Glutamatergic neuron (in vitro differentiated cells): ENCODE results near the gene TSGA10IP. TPM values are rescaled to one million over a fixed set of nuclear protein-coding genes. Genes with fewer than 3 reads are reported as not detected.

Experiments used
- DNase-seq: peaks from one replicate; pipeline ENCODE4 v3.0.0; 2022
- H3K27ac Mint-ChIP-seq: one replicate; pipeline ENCODE4 v1.8.0; 2020; ENCODE audit warnings: mild to moderate bottlenecking, mixed read lengths, inconsistent platforms; ENCODE audit not compliant: unreplicated experiment
- H3K27me3 Mint-ChIP-seq: one replicate; pipeline ENCODE4 v1.8.0; 2020; ENCODE audit warnings: mild to moderate bottlenecking, moderate library complexity, mixed read lengths, inconsistent platforms; ENCODE audit not compliant: unreplicated experiment
- H3K36me3 Mint-ChIP-seq: one replicate; pipeline ENCODE4 v1.8.0; 2020; ENCODE audit warnings: mild to moderate bottlenecking, mixed read lengths, inconsistent platforms; ENCODE audit not compliant: unreplicated experiment
- H3K4me1 Mint-ChIP-seq: one replicate; pipeline ENCODE4 v1.8.0; 2020; ENCODE audit warnings: mild to moderate bottlenecking, low read depth, mixed read lengths, inconsistent platforms; ENCODE audit not compliant: unreplicated experiment
- H3K4me3 Mint-ChIP-seq: one replicate; pipeline ENCODE4 v1.8.0; 2020; ENCODE audit warnings: mild to moderate bottlenecking, mixed read lengths, inconsistent platforms; ENCODE audit not compliant: unreplicated experiment
- H3K9me3 Mint-ChIP-seq: one replicate; pipeline ENCODE4 v1.8.0; 2020; ENCODE audit warnings: mild to moderate bottlenecking, moderate library complexity, mixed read lengths, inconsistent platforms; ENCODE audit not compliant: unreplicated experiment
- CTCF ChIP-seq: fragments of 200-600 bp; sonication (generic); IDR thresholded peaks from one replicate; pipeline ENCODE4 v1.5.0; 2021; ENCODE audit not compliant: partially characterized antibody, unreplicated experiment
- total RNA-seq: library from RNA; stranded (reverse); fragmentation: NEBNext Ultra II Directional; extraction: Animal tissue kit (Norgen Biotek cat#: 25700); gene quantifications from one replicate; pipeline ENCODE4 v1.2.1, GENCODE V29; 2021; ENCODE audit not compliant: unreplicated experiment

TSGA10IP gene
- total RNA-seq, 1 donor from 2014 or later, result not detected

GRCh38 chr11:65927904-65928397, 17.3 kb upstream of the TSGA10IP start:
- DNase-seq, result no peak
- no peak overlapping the region for H3K27ac Mint-ChIP-seq

GRCh38 chr11:65928667-65929066, 16.6 kb upstream of the TSGA10IP start:
- TF ChIP-seq CTCF, result no peak
- no peaks in the 10 kb centered on the region for H3K9me3 Mint-ChIP-seq
- no peaks in the 10 kb centered on the region for H3K4me1 Mint-ChIP-seq
- no peak overlapping the region for H3K4me3 Mint-ChIP-seq
- H3K27ac Mint-ChIP-seq, result no peak overlapping the region
- DNase-seq, result no peak
- no peaks in the 10 kb centered on the region for H3K27me3 Mint-ChIP-seq
- H3K36me3 Mint-ChIP-seq, result no peaks in the 10 kb centered on the region

More at GRCh38 chr11:65927904-65928397, 17.3 kb upstream of the TSGA10IP start:
- H3K4me3 Mint-ChIP-seq, result no peak overlapping the region
- no peaks in the 10 kb centered on the region for H3K9me3 Mint-ChIP-seq
- H3K27me3 Mint-ChIP-seq, result no peaks in the 10 kb centered on the region
- no peaks in the 10 kb centered on the region for H3K36me3 Mint-ChIP-seq
- TF ChIP-seq CTCF, result no peak
- no peaks in the 10 kb centered on the region for H3K4me1 Mint-ChIP-seq

- no peaks in the 10 kb centered on the region for H3K36me3 Mint-ChIP-seq
Measured at GRCh38 chr11:65931773-65932557, 13.3 kb upstream of the TSGA10IP start.

GRCh38 chr11:65932558-65932919, 12.7 kb upstream of the TSGA10IP start:
- H3K36me3 Mint-ChIP-seq, result no peaks in the 10 kb centered on the region
- peak; percentile 38 for TF ChIP-seq CTCF
- no peaks in the 10 kb centered on the region for H3K27me3 Mint-ChIP-seq
- no peak overlapping the region for H3K27ac Mint-ChIP-seq
- H3K4me1 Mint-ChIP-seq, result peaks cover 2% of the 10 kb centered on the region
- no peaks in the 10 kb centered on the region for H3K9me3 Mint-ChIP-seq
- no peak overlapping the region for H3K4me3 Mint-ChIP-seq
- no peak for DNase-seq

More at GRCh38 chr11:65931773-65932557, 13.3 kb upstream of the TSGA10IP start:
- Mint-ChIP-seq H3K9me3 (no peaks in the 10 kb centered on the region), H3K27ac (no peak overlapping the region), H3K4me1 (peaks cover 2% of the 10 kb centered on the region), H3K4me3 (no peak overlapping the region), H3K27me3 (no peaks in the 10 kb centered on the region)
- DNase-seq, result no peak
- TF ChIP-seq CTCF, result no peak

- Mint-ChIP-seq H3K4me1 (peaks cover 2% of the 10 kb centered on the region), H3K9me3 (no peaks in the 10 kb centered on the region), H3K27ac (no peak overlapping the region), H3K27me3 (no peaks in the 10 kb centered on the region), H3K4me3 (no peak overlapping the region), H3K36me3 (no peaks in the 10 kb centered on the region)
- no peak for TF ChIP-seq CTCF
- no peak for DNase-seq
Measured at GRCh38 chr11:65934014-65934413, 11.3 kb upstream of the TSGA10IP start.
